ENCODE measurements around the gene RGS3. TPM values are rescaled to one million over a fixed set of nuclear protein-coding genes. Genes with fewer than 3 reads are reported as not detected.

RGS3 gene
- total and polyA plus RNA-seq, 10 of the 15 experiments (the other 5 are each of a cell fraction or from before 2014, with no cell fraction given) = 2.9 to 138 (median 28.8) TPM

DNA sequence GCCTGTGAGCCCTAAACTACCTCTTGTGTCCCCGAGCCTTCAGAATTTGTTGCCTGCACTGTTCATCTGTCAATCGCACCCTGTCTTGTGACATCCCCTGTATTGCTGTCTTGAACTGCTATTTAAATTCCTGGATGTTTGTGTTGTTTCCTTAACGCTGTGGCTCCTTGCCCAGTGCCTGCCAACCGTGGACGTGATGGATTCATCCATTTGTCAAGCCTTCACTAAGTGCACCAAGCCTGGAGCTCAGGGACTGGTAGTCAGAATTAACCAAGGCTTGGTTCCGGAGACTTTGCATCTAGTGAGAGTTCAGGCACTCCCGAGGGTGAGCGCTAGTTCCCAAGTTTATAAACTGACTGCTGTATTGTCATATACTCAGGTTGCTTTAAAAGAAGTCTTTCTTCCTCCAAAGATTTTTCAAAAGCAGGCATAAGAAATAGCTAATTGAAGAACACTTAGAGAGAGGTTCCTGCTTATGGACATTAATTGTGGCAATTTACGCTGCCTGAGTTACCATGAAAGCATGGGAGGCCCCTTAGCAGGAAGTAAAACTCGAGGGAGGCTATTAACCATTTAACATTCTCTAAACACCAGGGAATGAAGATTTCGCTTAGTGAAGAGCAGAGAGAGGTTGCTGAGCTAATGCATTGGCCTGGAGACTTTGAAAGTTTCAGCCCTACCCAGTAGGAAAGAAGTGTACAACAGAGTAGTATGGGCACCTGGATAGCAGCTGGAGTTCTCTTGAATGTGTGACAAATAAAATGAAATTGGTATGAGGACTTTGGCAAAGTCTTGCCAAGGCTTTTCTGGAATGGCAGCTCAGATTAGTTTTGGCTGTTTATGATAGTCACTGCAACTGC is 29.0 kb downstream of the RGS3 start:
- WGBS (ENCODE audit: insufficient coverage, insufficient replicate concordance, low lambda C conversion rate, missing lambda C conversion rate) = 56% methylated on average over 11 of the region's 11 CpGs
- ChIA-PET RAD21 (ENCODE audit: unreplicated experiment) (interaction anchor here (0.9 to 1.8 kb wide), 7 partner anchors 9 to 86 kb away, joined by 3 to 8 read pairs (median 4); no protein-coding TSS in a partner anchor), CTCF (interaction anchor here (1.0 to 2.0 kb wide), 7 partner anchors 10 to 165 kb away, joined by 3 to 11 read pairs (median 4); no protein-coding TSS in a partner anchor), SMC1A (ENCODE audit: uncharacterized antibody, unreplicated experiment) (interaction anchor here (0.9 to 3.0 kb wide), 9 partner anchors 8 to 165 kb away, joined by 3 to 9 read pairs (median 5); no protein-coding TSS in a partner anchor), POLR2A (interaction anchor here (1.0 kb wide), 1 partner anchor 18 kb away, joined by 3 read pairs; no protein-coding TSS in a partner anchor)
- Histone ChIP-seq H3K27me3 (replicated peaks in 1 of 2; ENCODE audit: control insufficient read depth in 2 of 2, insufficient read depth in 2 of 2, low read length in 1 of 2) (no peaks in the 10 kb centered on the region), H2AFZ (ENCODE audit: control insufficient read depth, low read depth, low read length) (no peak overlapping the region), H4K20me1 (ENCODE audit: control insufficient read depth, insufficient read depth) (no peaks in the 10 kb centered on the region), H3K4me1 (ENCODE audit: control insufficient read depth, insufficient read depth, low read length) (no peaks in the 10 kb centered on the region), H3K4me2 (ENCODE audit: control insufficient read depth, insufficient read depth) (no peak overlapping the region), H3K9me3 (replicated peaks; ENCODE audit: control insufficient read depth, insufficient read depth, low read length) (no peaks in the 10 kb centered on the region), H3K79me2 (ENCODE audit: control insufficient read depth, insufficient read depth, low read length) (no peaks in the 10 kb centered on the region), H3K4me3 (no peak overlapping the region), H3K36me3 (ENCODE audit: control insufficient read depth in 2 of 2, insufficient read depth in 2 of 2, low read length in 1 of 2) (no peaks in the 10 kb centered on the region), H3K9ac (ENCODE audit: control insufficient read depth, insufficient read depth, low read length) (no peak overlapping the region; the same call in 1 of the 2 replicates), H3K27ac (ENCODE audit: control insufficient read depth, insufficient read depth) (no peak overlapping the region)
- ATAC-seq = no peak; the same call in 2 of the 3 replicates
- intact Hi-C loops (cut with micrococcal nuclease; ENCODE audit: unreplicated experiment) = no loop called here
- in situ Hi-C loops (cut with MboI) = no loop called here
- no TSS peak for BruUV-seq (replicated peaks)
- TF ChIP-seq MTA2 (IDR thresholded peaks at IDR 0.05; ENCODE audit: low read depth) = no peak
- no peak for TF ChIP-seq USF1 (IDR thresholded peaks at IDR 0.05; ENCODE audit: borderline replicate concordance, extremely low read length, insufficient read depth, low read depth, low read length)
- no peak for DNase-seq (ENCODE audit: low read depth, low spot score)
- FAIRE-seq = no peak

GRCh38 chr9:113493203-113493520 is 29.6 kb downstream of the RGS3 start:
- Histone ChIP-seq H3K9ac (ENCODE audit: control insufficient read depth, insufficient read depth, low read length) (no peak overlapping the region), H3K4me2 (ENCODE audit: control insufficient read depth, insufficient read depth) (no peak overlapping the region), H2AFZ (ENCODE audit: control insufficient read depth, low read depth, low read length) (no peak overlapping the region), H3K4me1 (ENCODE audit: control insufficient read depth, insufficient read depth, low read length) (no peaks in the 10 kb centered on the region), H3K27me3 (replicated peaks in 1 of 2; ENCODE audit: control insufficient read depth in 2 of 2, insufficient read depth in 2 of 2, low read length in 1 of 2) (no peaks in the 10 kb centered on the region), H3K9me3 (replicated peaks; ENCODE audit: control insufficient read depth, insufficient read depth, low read length) (no peaks in the 10 kb centered on the region), H3K79me2 (ENCODE audit: control insufficient read depth, insufficient read depth, low read length) (no peaks in the 10 kb centered on the region), H3K27ac (ENCODE audit: control insufficient read depth, insufficient read depth) (no peak overlapping the region), H3K36me3 (ENCODE audit: control insufficient read depth in 2 of 2, insufficient read depth in 2 of 2, low read length in 1 of 2) (no peaks in the 10 kb centered on the region), H4K20me1 (ENCODE audit: control insufficient read depth, insufficient read depth) (no peaks in the 10 kb centered on the region), H3K4me3 (no peak overlapping the region)
- DNase-seq (ENCODE audit: low read depth, low spot score) = no peak
- FAIRE-seq = no peak
- ChIA-PET RAD21 (ENCODE audit: unreplicated experiment) (interaction anchor here (0.9 to 1.8 kb wide), 7 partner anchors 9 to 86 kb away, joined by 3 to 8 read pairs (median 4); no protein-coding TSS in a partner anchor), POLR2A (interaction anchor here (1.0 kb wide), 1 partner anchor 19 kb away, joined by 3 read pairs; no protein-coding TSS in a partner anchor), CTCF (interaction anchor here (1.0 to 2.1 kb wide), 7 partner anchors 9 to 165 kb away, joined by 3 to 12 read pairs (median 6); no protein-coding TSS in a partner anchor), SMC1A (ENCODE audit: uncharacterized antibody, unreplicated experiment) (interaction anchor here (0.7 to 3.0 kb wide), 11 partner anchors 9 to 164 kb away, joined by 3 to 9 read pairs (median 5); no protein-coding TSS in a partner anchor)
- in situ Hi-C loops (cut with MboI) = no loop called here
- ATAC-seq = no peak
- intact Hi-C loops (cut with micrococcal nuclease; ENCODE audit: unreplicated experiment) = no loop called here
- BruUV-seq (replicated peaks) = no TSS peak
- no peak for TF ChIP-seq SUPT20H (IDR thresholded peaks at IDR 0.05; ENCODE audit: borderline replicate concordance, control insufficient read depth, low read depth, low read length)
- no peak for TF ChIP-seq PRDM15 (CRISPR knock-in tag; IDR thresholded peaks at IDR 0.05)
- TF ChIP-seq MYC (IDR thresholded peaks at IDR 0.05; ENCODE audit: insufficient read depth, insufficient read length, insufficient replicate concordance, low read length, severe bottlenecking) = no peak
- TF ChIP-seq BACH1 (IDR thresholded peaks at IDR 0.05; ENCODE audit: borderline replicate concordance) = no peak
- TF ChIP-seq, protein P1, sequence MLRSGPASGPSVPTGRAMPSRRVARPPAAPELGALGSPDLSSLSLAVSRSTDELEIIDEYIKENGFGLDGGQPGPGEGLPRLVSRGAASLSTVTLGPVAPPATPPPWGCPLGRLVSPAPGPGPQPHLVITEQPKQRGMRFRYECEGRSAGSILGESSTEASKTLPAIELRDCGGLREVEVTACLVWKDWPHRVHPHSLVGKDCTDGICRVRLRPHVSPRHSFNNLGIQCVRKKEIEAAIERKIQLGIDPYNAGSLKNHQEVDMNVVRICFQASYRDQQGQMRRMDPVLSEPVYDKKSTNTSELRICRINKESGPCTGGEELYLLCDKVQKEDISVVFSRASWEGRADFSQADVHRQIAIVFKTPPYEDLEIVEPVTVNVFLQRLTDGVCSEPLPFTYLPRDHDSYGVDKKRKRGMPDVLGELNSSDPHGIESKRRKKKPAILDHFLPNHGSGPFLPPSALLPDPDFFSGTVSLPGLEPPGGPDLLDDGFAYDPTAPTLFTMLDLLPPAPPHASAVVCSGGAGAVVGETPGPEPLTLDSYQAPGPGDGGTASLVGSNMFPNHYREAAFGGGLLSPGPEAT (IDR thresholded peaks at IDR 0.05; ENCODE audit: low read depth) = no peak

All from GM12878 (cell line).